Heart left ventricle (tissue), 13 donors: ENCODE results near the gene MC2R.

Experiments used
- POLR2A ChIP-seq, 2 donors: fragments of 450-650 bp; IDR thresholded peaks; one replicate each; pipeline ENCODE4 v1.6.1; 2017; ENCODE audit warnings: antibody characterized with exemption in 2 of 2, mild to moderate bottlenecking in 2 of 2, moderate library complexity in 2 of 2
- TF ChIP-seq, protein P1 (sequence below), 12 donors: fragments of 200-600 bp; sonication (generic) in 4 of 12; IDR thresholded peaks; one replicate each; pipeline versions ENCODE4 v1.5.0 to v1.8.0; 2018 to 2022; ENCODE audit warnings: antibody characterized with exemption in 12 of 12, mild to moderate bottlenecking in 5 of 12
- donor health status: ischemic (EF 13 %, LVEDD 7.1; RV severe dilation, severe dysfunction).
- donor health status: DM: no; HTN: yes; CAD: no.
- donor health status: DM: no; HTN: no; CAD: no.
- donor health status: ischemic (EF 25% LVEDD 6.9; RV normal size, moderate dysfunction).
- donor health status: ischemic (EF 25% LVEDD 5.7; RV mildly dilated, moderate dysfunction).
- donor health status: ischemic (EF 35%, LVEDD 5.7; RV mildly dilated, moderate dysfunction).
- donor health status: nonischemic (EF 11% LVEDD 7.7; RV severe dilation, severe dysfunction).
- donor health status: DM: yes; HTN: yes; CAD: no.
- donor health status: PGD.
- donor health status: ischemic (EF 29% LVEDD 5.4; RV normal size, mild dysfunction).
- donor health status: nonischemic (EF 23%, LVEDD 6.1; RV moderate dilation, normal function).

DNA sequence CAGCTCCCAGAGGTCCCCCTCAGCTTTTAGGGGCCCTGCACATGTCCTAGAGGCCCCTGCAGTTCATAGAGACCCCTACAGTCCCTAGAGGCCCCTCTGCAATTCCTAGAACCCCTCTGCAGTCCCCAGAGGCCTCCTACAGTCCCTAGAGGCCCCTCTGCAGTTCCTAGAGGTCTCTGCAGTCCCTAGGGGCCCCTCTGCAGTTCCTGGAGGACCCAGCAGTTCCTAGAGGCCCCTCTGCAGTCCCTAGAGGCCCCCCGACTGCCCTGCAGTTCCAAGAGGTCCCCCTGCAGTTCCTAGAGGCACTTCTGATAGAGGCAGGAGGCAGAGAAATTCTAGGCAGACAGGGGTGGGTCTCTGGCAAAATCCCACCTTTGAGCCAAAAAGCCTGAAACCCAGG, 35.4 kb downstream of the MC2R start:
- TF ChIP-seq, protein P1, sequence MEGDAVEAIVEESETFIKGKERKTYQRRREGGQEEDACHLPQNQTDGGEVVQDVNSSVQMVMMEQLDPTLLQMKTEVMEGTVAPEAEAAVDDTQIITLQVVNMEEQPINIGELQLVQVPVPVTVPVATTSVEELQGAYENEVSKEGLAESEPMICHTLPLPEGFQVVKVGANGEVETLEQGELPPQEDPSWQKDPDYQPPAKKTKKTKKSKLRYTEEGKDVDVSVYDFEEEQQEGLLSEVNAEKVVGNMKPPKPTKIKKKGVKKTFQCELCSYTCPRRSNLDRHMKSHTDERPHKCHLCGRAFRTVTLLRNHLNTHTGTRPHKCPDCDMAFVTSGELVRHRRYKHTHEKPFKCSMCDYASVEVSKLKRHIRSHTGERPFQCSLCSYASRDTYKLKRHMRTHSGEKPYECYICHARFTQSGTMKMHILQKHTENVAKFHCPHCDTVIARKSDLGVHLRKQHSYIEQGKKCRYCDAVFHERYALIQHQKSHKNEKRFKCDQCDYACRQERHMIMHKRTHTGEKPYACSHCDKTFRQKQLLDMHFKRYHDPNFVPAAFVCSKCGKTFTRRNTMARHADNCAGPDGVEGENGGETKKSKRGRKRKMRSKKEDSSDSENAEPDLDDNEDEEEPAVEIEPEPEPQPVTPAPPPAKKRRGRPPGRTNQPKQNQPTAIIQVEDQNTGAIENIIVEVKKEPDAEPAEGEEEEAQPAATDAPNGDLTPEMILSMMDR (IDR thresholded peaks at IDR 0.05), result no peak
- TF ChIP-seq POLR2A (IDR thresholded peaks at IDR 0.05), result no peak
